HG03139 (cell line): ENCODE results near the gene ATP11A.

Experiments used
- ATAC-seq: cut with Tn5 transposase; IDR thresholded peaks from one replicate; pipeline ENCODE4 v1.9.1; 2021; ENCODE audit not compliant: unreplicated experiment

Gene ATP11A

GRCh38 chr13:112756967-112757758, 67.3 kb downstream of the ATP11A start:
- no peak for ATAC-seq

GRCh38 chr13:112757759-112758086, 67.9 kb downstream of the ATP11A start:
- ATAC-seq: no peak

DNA sequence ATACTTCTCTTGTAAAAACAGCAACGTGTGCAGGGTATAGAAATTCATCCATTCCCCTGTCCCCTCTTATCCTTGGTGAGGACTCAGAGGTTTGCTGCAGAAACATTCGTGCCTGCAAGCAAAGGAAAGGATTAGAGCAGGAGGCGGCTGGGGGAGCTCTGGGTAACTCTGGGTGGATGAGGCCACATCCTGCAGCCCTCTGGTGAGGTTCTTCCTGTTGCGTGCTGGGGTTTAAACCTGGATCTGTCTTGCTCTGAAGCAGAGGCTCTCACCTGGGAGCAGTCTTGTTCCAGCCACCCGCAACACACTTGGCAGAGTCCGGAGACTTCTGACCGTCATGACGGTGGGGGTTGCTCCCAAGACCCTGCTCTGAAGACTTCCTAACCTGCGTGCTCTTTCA, 69.2 kb downstream of the ATP11A start:
- no peak for ATAC-seq

GRCh38 chr13:112759827-112760226, 70.0 kb downstream of the ATP11A start:
- no peak for ATAC-seq

- ATAC-seq: no peak
Measured at GRCh38 chr13:112760435-112760834, 70.6 kb downstream of the ATP11A start.

DNA sequence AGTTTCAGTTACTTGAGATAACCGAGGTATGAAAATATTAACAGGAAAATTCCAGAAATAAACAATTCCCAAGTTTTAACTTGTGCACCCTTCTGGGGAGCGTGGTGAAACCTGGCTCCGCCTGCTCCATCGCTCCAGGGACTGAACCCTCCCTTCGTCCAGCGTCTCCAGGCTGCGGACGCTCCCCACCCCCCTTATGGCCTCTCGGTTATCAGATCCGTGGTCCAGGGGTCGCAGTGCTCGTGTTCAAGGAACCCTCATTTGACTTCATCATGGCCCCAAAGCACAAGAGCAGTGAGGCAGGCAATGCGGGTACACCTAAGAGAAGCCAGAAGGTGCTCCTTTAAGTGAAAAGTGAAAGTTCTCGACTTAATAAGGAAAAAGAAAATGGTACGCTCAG, 71.1 kb downstream of the ATP11A start:
- ATAC-seq: no peak

DNA sequence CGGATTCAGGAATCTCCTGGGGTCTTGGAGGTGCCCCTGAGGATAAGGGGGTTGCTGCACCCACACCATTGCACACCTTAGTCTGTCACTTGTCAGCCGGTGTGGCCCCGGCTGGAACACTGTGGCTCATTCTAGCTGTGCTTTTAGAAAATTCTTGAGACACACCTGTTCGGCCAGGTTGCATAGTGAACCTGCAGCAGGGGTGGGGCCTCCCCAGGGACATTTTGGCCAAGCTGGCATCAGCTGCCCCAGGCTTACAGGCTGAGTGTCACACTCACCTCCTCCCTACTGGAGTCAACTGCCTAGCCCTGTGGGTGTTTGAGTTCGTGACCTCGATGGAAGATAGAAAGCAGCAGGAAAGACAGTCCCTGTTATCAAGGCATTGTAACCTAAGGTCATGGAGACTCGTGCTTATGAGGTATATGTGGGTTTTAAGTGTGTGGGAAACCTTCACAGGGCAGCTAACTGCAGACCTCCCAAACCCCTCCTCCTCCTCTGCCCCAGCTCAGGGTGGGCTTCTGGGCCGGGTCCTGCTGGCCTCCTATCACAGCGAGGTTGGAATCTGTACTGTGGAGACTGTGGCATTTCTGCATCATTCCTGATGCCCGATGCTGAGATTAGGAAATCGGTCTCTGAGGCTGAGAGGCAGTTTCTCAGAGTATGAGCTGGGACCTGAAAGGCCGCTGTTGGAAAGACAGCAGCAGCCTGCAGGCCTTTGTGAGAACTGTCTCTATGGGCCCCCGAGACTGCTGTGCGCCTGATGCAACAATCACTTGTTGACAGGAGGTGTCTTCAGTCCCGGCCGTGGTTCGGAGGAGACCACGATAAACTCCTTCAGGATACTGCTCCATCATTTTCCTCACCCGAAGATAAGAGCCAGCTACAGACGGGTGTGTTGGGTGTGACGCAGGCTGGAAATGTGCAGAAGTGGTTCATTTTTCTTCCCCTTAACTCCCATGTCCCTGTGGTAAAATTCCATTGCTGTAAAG, 72.2 kb downstream of the ATP11A start:
- no peak for ATAC-seq

DNA sequence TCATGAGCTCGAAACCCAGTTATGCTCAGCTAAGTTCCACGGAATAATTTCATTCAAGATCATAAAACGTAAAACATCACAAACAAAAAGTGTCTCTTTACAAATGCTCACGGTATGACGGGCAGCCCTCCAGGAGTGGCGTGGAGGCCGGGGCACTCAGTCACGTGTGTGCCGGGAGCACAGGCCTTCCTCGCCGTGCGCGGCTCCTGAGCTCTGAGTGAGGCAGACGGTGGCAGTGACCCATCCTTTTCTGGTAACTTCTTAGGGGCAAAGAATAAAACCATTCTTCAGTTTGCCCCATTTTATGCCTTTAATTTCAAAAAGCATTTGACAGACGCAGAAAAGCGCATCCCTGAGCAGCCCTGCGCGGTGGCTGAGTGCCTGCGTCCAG, 72.8 kb downstream of the ATP11A start:
- no peak for ATAC-seq

DNA sequence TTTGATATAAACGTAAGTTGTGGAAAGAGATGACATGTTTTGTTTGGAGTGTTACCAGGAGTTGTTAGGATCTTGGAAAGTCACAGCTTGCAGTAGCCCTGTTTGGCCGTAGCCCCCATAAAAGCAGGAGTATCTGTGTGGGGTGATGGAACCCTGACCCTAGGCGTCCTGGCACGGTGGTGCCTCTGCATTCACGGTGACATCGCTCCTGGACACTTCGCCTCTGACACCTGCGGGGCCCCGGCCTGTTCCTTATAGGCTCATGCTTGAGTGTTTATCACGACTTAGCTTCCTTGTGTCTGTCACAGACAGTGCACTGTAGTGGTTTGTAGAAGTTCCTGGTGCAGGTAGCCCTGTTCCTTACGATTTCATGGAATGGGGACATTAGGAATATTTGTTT, 74.2 kb downstream of the ATP11A start:
- no peak for ATAC-seq

- ATAC-seq: no peak
Measured at GRCh38 chr13:112764864-112765561, 75.2 kb downstream of the ATP11A start.

DNA sequence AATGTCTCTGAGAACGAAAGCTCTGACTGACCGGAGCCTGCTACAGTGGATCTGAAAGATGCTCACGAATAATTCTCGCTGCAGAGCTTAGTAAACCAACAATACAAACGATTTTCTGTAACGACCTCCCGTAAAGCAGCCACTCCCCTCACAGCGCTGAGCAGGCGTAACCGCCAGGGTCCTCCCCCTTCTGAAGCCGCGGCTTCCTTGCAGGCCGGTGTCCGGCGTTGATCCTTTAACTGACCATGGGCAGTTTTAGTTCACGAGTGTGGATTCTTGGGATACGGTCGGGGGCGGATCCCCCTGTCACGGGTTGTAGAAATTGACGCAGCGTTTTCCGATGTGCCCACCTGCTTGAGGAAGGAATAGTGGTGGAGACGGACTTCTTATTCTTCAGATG, 75.9 kb downstream of the ATP11A start:
- ATAC-seq: no peak

- no peak for ATAC-seq
Measured at GRCh38 chr13:112766336-112766735, 76.5 kb downstream of the ATP11A start.

DNA sequence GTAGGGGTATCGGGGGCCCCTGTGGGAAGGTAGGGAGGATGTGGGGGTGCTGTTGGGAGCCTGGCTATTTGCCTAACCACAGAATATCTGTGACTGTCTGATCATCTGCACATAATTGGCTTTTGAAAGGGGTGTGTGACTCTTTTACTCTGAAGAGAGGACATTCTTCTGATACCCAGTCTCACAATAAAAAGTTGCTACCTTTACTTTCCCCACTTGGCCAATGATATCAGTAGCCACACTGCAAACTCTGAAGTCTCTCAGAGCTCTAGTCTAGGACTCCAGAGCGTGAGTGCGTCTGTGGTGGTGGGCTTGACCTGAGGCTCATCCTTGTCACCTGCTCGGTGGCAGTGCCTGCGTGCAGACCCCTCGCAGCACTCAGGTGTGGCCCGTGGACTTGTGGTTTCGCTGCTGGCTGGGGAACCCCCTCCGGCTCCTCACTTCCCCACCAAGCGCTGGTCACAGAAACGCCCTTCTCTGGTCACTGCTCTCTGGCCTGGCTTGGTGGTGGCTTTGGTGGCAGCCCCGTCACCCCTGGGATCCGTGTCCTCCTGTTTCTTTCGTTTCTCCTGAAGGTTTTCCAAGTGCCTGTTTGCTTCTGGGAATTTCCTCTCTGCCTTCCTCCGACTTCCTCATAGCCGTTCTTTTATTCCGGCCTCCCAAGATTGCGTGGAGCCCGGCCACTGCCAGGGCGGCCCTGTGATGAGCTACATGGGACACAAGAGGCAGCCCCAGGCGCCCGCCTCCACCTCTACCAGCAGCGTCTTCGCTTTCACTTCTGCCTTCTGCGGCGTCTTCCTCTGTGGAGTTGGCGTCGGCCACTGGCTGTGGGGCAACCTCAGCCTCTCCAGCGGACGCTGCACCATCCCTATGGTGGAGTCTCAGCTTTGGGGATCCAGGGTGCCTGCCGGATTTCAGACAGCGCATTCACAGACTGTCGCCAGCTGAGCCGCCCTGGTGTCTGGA, 78.0 kb downstream of the ATP11A start:
- ATAC-seq: no peak

DNA sequence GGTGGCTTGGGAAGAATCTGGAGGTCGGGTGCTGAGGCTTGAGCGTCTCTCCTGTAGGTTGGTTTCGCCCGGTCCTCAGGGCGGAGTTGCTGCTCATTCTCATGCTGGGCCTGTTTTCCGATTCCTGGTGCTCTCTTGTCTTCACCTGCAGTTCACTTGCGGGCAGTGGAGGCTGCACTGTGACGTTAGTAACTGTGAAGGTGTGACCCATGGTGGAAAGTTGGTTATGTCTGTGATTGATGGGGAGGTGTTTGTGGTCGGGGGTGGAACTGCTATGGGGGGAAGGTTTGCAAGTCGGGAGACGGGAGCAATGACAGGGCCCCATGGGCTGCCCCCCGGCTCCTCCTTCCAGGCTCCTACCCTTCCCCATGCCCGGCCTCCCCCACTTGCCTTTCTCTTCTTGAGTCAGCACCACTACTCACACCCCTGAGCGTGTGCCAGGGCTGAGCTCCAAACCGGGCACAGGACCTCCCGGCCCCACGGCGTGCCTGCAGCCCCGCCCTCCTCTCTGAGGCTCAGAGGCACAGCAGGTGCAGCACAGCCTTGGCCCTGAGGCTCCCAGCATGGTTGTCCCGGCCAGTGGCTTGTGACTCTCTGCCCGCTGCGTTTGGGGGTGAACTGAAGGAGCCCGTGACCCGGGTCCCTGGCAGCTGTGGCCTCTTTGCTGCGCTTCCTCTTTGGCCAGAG, 79.1 kb downstream of the ATP11A start:
- ATAC-seq: no peak

GRCh38 chr13:112769615-112770014, 79.8 kb downstream of the ATP11A start:
- ATAC-seq: no peak

DNA sequence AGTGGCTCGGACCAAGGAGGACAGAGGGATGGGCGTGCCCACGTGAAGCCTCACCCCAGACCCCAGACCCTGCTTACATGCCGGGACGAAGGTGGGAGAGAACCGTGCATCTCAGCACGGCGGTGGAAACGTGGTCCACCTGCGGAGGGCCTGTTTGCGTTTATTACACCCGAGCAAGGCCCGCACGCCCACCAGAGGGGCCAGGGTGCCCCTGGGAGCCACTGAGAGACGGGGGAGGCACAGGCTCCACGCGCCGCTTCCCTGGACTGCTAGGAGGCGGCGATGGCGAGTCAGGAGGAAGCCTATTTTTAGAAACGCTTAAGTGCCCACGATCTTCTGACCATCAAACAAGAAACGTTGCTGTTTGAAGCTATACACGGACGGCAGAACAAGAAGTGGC, 80.7 kb downstream of the ATP11A start:
- no peak for ATAC-seq

DNA sequence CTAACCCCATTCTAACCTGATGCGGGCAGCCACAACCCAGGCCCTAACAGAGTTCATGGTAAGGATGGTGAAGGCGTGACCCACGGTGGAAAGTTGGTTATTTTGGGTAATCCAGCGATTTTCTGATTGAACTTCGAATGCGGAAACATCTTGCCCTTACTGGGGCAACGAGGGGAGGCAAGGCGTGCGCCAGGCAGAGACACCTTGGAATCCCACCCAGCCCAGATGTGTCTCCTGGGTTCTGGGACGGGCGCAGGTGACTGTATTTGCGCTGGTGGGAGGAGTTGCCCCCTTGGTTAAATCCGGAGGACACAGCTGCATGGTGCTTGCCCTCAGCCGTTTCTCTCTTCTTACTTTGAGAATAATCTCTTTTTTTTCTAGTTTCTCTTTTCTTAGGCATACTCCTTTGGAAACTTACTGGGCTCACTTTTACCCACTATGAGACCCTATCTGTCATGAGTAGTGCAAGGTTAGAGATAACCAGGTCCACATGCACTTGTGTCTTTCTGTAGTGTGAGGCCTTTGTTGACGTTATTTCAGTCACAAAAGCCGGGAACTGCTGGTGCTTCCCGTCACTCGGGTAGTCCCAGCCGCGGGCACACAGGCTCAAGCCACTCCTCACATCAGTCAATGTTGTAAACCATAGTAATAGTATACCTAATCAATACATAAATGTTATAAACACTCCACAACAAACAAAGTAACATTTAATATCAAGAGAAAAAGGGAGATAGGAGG, 81.5 kb downstream of the ATP11A start:
- no peak for ATAC-seq

DNA sequence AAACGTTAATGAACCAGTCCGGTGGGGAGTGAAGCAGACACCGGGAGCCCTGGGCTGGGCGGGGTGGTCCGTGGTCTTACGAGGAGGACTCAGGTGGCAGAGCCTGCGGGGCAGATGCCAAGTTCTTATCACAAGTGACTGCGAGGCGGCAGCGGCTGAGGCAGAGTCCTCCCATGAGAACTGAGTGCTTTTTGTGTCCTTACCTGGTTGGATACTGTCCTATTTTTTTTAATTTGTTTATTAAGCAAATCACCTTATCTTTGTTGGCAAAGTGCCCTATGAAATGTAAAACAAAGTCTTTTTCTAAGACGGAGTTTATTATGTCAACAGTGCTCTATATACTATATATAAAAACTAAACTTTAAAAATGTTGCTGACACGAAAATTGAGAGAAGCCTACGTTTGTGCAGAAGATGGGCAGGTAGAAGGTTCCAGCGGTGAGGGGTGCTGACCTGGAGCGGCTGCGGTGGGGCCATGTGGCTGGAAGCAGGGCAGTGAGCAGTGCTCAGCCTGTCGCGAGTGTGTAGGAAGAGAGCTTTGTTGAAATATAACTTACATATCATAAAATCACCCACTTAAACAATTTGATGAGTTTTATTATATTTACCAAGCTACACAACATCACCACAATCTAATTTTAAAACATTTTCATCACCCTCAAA, 82.2 kb downstream of the ATP11A start:
- ATAC-seq: no peak

DNA sequence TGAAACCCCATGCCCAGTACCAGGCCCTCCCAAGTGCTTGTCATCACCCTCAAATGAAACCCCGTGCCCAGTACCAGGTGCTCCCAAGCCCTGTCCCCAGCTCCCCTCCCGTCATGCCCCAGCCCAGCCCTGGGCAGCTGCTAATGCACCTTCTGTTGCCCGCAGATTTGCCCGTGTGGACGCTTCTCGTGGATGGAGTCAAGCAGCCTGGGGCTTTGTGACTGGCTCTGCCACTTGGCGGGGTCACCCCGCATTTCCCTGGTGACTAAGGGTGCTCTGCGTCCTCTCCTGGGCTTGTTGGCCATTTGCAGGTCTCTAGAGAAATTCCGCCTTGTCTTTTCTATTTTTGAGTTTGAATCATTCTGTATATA, 82.7 kb downstream of the ATP11A start:
- no peak for ATAC-seq
